Stimulated activated CD8-positive, alpha-beta memory T cell treated with anti-CD3 and anti-CD28 coated beads, Interleukin-12 subunit alpha, Interleukin-12 subunit beta, amount 100 ng/mL, for 4 hours (primary cell): ENCODE data around the gene C12orf75.

Source experiments
- DNase-seq: peaks from one replicate; pipeline ENCODE4 v3.0.0-alpha.2; 2020; ENCODE audit warnings: low read depth

The C12orf75 gene

GRCh38 chr12:105418821-105419291, 88.4 kb downstream of the C12orf75 start:
- DNase-seq = no peak

- no peak for DNase-seq
These were observed 89.1 kb downstream of the C12orf75 start for GRCh38 chr12:105419606-105420005.

- DNase-seq = no peak
These were observed 89.6 kb downstream of the C12orf75 start for GRCh38 chr12:105420046-105420445.

GRCh38 chr12:105420659-105421240, 90.3 kb downstream of the C12orf75 start:
- DNase-seq = peak; percentile 4
